T-helper 22 cell (primary cell): Measurements from ENCODE around the gene FGB.
"Not testable (repeated sequence)": the region's sequence is repeated elsewhere in the genome, so short reads cannot be mapped to it uniquely, and the experiment has no call there.

Source experiments
- DNase-seq: peaks from one replicate; pipeline ENCODE4 v3.0.0-alpha.2; 2020; ENCODE audit warnings: low read depth

FGB gene

GRCh38 chr4:154597281-154597680 is 34.5 kb downstream of the FGB start:
- not testable (repeated sequence) for DNase-seq

GRCh38 chr4:154597798-154598774 is 35.3 kb downstream of the FGB start:
- no peak for DNase-seq

- DNase-seq: no peak
These were observed 39.7 kb downstream of the FGB start for GRCh38 chr4:154602404-154603020.

- no peak for DNase-seq
These were observed 40.5 kb downstream of the FGB start for GRCh38 chr4:154603033-154603943.

GRCh38 chr4:154604696-154605200 is 41.9 kb downstream of the FGB start:
- DNase-seq: no peak

GRCh38 chr4:154606728-154607723 is 44.2 kb downstream of the FGB start:
- DNase-seq: no peak

- no peak for DNase-seq
These were observed 45.8 kb downstream of the FGB start for GRCh38 chr4:154608361-154609252.

GRCh38 chr4:154609532-154609931 is 46.7 kb downstream of the FGB start:
- DNase-seq: no peak

- no peak for DNase-seq
These were observed 47.8 kb downstream of the FGB start for GRCh38 chr4:154610582-154610981.

GRCh38 chr4:154611833-154612232 is 49.0 kb downstream of the FGB start:
- no peak for DNase-seq

GRCh38 chr4:154612472-154613414 is 49.9 kb downstream of the FGB start, which contains the start of gene FGG:
Gene FGG, minus strand, starts transcription at chr4:154612656. Its CDS starts 47 bp downstream, at chr4:154612609.
- DNase-seq: no peak

- DNase-seq: no peak
These were observed 51.5 kb downstream of the FGB start for GRCh38 chr4:154614306-154614705.

- no peak for DNase-seq
These were observed 52.4 kb downstream of the FGB start for GRCh38 chr4:154615211-154615610.

GRCh38 chr4:154616287-154616686 is 53.5 kb downstream of the FGB start:
- DNase-seq: no peak

- no peak for DNase-seq
These were observed 53.9 kb downstream of the FGB start for GRCh38 chr4:154616731-154617130.

- DNase-seq: no peak
These were observed 55.1 kb downstream of the FGB start for GRCh38 chr4:154617820-154618317.

- DNase-seq: no peak
These were observed 56.0 kb downstream of the FGB start for GRCh38 chr4:154618708-154619315.

- DNase-seq: no peak
These were observed 57.3 kb downstream of the FGB start for GRCh38 chr4:154620111-154620510.
